ENCODE data around the gene EEF2K.
A peak's percentile ranks its signal among the peaks of the same experiment; 100 is the strongest.

DNA sequence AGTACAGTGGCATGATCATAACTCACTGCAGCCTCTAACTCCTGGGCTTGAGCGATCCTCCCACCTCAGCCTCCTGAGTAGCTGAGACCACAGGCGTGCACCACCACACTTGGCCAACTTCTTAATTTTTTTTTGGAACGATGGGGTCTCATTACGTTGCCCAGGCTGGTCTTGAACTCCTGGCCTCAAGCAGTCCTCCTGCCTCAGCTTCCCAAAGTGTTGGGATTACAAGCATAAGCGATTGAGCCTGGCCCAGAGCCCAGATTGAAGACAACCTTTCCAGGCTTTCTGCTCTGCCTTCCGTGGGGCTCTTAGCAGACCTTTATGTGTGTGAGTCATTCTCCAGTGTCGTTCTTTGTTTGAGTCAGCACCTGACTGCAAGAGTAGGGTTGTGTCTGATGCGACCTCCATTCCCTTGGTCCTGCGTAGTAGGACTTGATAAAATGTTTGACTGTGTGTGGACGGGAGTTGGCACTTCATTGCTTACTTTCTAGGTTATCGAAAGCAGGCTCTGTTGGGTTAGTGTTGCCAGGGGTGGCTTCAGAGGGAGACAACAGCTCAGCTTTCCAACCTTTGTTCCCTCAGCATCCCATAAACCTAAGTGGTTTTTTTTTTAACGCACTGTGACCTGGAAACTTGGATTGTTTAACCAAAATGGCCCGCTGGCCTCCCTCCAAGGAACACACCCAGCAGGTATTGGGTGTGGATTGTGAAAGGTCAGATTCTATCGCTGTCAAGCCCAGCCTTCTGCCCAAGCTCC, 26.4 kb downstream of the EEF2K start:
- TF ChIP-seq, protein P1, sequence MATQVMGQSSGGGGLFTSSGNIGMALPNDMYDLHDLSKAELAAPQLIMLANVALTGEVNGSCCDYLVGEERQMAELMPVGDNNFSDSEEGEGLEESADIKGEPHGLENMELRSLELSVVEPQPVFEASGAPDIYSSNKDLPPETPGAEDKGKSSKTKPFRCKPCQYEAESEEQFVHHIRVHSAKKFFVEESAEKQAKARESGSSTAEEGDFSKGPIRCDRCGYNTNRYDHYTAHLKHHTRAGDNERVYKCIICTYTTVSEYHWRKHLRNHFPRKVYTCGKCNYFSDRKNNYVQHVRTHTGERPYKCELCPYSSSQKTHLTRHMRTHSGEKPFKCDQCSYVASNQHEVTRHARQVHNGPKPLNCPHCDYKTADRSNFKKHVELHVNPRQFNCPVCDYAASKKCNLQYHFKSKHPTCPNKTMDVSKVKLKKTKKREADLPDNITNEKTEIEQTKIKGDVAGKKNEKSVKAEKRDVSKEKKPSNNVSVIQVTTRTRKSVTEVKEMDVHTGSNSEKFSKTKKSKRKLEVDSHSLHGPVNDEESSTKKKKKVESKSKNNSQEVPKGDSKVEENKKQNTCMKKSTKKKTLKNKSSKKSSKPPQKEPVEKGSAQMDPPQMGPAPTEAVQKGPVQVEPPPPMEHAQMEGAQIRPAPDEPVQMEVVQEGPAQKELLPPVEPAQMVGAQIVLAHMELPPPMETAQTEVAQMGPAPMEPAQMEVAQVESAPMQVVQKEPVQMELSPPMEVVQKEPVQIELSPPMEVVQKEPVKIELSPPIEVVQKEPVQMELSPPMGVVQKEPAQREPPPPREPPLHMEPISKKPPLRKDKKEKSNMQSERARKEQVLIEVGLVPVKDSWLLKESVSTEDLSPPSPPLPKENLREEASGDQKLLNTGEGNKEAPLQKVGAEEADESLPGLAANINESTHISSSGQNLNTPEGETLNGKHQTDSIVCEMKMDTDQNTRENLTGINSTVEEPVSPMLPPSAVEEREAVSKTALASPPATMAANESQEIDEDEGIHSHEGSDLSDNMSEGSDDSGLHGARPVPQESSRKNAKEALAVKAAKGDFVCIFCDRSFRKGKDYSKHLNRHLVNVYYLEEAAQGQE (IDR thresholded peaks at IDR 0.05): no peak
- TF ChIP-seq, protein P2, sequence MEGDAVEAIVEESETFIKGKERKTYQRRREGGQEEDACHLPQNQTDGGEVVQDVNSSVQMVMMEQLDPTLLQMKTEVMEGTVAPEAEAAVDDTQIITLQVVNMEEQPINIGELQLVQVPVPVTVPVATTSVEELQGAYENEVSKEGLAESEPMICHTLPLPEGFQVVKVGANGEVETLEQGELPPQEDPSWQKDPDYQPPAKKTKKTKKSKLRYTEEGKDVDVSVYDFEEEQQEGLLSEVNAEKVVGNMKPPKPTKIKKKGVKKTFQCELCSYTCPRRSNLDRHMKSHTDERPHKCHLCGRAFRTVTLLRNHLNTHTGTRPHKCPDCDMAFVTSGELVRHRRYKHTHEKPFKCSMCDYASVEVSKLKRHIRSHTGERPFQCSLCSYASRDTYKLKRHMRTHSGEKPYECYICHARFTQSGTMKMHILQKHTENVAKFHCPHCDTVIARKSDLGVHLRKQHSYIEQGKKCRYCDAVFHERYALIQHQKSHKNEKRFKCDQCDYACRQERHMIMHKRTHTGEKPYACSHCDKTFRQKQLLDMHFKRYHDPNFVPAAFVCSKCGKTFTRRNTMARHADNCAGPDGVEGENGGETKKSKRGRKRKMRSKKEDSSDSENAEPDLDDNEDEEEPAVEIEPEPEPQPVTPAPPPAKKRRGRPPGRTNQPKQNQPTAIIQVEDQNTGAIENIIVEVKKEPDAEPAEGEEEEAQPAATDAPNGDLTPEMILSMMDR (IDR thresholded peaks at IDR 0.05): no peak
- TF ChIP-seq POLR2A (IDR thresholded peaks at IDR 0.05; ENCODE audit: low read length): no peak
- TF ChIP-seq, protein P3, sequence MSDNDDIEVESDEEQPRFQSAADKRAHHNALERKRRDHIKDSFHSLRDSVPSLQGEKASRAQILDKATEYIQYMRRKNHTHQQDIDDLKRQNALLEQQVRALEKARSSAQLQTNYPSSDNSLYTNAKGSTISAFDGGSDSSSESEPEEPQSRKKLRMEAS (IDR thresholded peaks at IDR 0.05): peak; percentile 49; the same call in 1 of the 2 replicates
- TF ChIP-seq, protein P4, sequence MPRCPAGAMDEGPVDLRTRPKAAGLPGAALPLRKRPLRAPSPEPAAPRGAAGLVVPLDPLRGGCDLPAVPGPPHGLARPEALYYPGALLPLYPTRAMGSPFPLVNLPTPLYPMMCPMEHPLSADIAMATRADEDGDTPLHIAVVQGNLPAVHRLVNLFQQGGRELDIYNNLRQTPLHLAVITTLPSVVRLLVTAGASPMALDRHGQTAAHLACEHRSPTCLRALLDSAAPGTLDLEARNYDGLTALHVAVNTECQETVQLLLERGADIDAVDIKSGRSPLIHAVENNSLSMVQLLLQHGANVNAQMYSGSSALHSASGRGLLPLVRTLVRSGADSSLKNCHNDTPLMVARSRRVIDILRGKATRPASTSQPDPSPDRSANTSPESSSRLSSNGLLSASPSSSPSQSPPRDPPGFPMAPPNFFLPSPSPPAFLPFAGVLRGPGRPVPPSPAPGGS (IDR thresholded peaks at IDR 0.05): 0 out of 3 replicates have a peak, but pooled peaks have one; percentile 34
